Stimulated activated CD4-positive, alpha-beta T cell treated with anti-CD3 and anti-CD28 coated beads, Interleukin-2, amount 100 ng/mL, for 24 hours (primary cell): ENCODE measurements around the gene CYP19A1.

ENCODE experiments used
- DNase-seq, 2 donors: peaks; one replicate each; pipeline ENCODE4 v3.0.0-alpha.2; 2020

The CYP19A1 gene

GRCh38 chr15:51252671-51253070 lies 85.7 kb downstream of the CYP19A1 start:
- no peak for DNase-seq

GRCh38 chr15:51251556-51251955 lies 86.8 kb downstream of the CYP19A1 start:
- no peak for DNase-seq

GRCh38 chr15:51250217-51251011 lies 88.0 kb downstream of the CYP19A1 start:
- DNase-seq = no peak

GRCh38 chr15:51245628-51246027 lies 92.8 kb downstream of the CYP19A1 start:
- no peak for DNase-seq

GRCh38 chr15:51244423-51244869 lies 94.0 kb downstream of the CYP19A1 start:
- no peak for DNase-seq

- no peak for DNase-seq
These were observed 94.6 kb downstream of the CYP19A1 start for GRCh38 chr15:51243774-51244173.

- DNase-seq = no peak
These were observed 98.3 kb downstream of the CYP19A1 start for GRCh38 chr15:51240066-51240465.

GRCh38 chr15:51237816-51238215 lies 100.6 kb downstream of the CYP19A1 start:
- DNase-seq = no peak

GRCh38 chr15:51234176-51234927 lies 104.0 kb downstream of the CYP19A1 start:
- no peak for DNase-seq

- DNase-seq = no peak
These were observed 105.8 kb downstream of the CYP19A1 start for GRCh38 chr15:51232581-51232980.

GRCh38 chr15:51229907-51230330 lies 108.5 kb downstream of the CYP19A1 start:
- no peak for DNase-seq

GRCh38 chr15:51227940-51228732 lies 110.3 kb downstream of the CYP19A1 start:
- DNase-seq = peak in 1 of 2 donors; percentile 9

GRCh38 chr15:51226576-51227210 lies 111.7 kb downstream of the CYP19A1 start:
- DNase-seq = no peak

GRCh38 chr15:51224428-51224827 lies 114.0 kb downstream of the CYP19A1 start:
- DNase-seq = no peak

- DNase-seq = no peak
These were observed 114.6 kb downstream of the CYP19A1 start for GRCh38 chr15:51223771-51224229.

GRCh38 chr15:51218299-51218938 lies 120.0 kb downstream of the CYP19A1 start:
- DNase-seq = no peak

- DNase-seq = no peak
These were observed 125.5 kb downstream of the CYP19A1 start for GRCh38 chr15:51212909-51213308.

- no peak for DNase-seq
These were observed 126.2 kb downstream of the CYP19A1 start for GRCh38 chr15:51212239-51212638.

- DNase-seq = no peak
These were observed 133.1 kb downstream of the CYP19A1 start for GRCh38 chr15:51205050-51205975.

- no peak for DNase-seq
These were observed 134.6 kb downstream of the CYP19A1 start for GRCh38 chr15:51203797-51204196.

GRCh38 chr15:51202783-51203182 lies 135.6 kb downstream of the CYP19A1 start:
- DNase-seq = no peak
